Cardiac fibroblast (primary cell): ENCODE results near the gene EXOC6B.
"Not testable (repeated sequence)": the region's sequence is repeated elsewhere in the genome, so short reads cannot be mapped to it uniquely, and the experiment has no call there.

Experiments
- DNase-seq, 2 donors: peaks; one replicate each; pipeline versions ENCODE4 v3.0.0 to v3.0.0-alpha.2; 2010; ENCODE audit warnings: low read depth in 2 of 2
- H3K4me3 ChIP-seq, 2 donors: replicated peaks in 1 of 2; 1 replicate in 1 of 2; 2 replicates in 1 of 2; pipeline ENCODE4 v1.5.1; 2011; ENCODE audit warnings: low read depth in 2 of 2, low read length in 2 of 2, mild to moderate bottlenecking in 2 of 2, moderate library complexity in 1 of 2
- CTCF ChIP-seq: IDR thresholded peaks from one replicate; pipeline ENCODE4 v1.5.1; 2011; ENCODE audit warnings: low read depth, mild to moderate bottlenecking, low read length, inconsistent platforms

The EXOC6B gene

GRCh38 chr2:72431737-72432136, 394.1 kb downstream of the EXOC6B start:
- TF ChIP-seq CTCF, result no peak
- no peak for DNase-seq
- no peak overlapping the region for H3K4me3 ChIP-seq

GRCh38 chr2:72427022-72427861, 398.6 kb downstream of the EXOC6B start:
- H3K4me3 ChIP-seq, result no peak overlapping the region
- TF ChIP-seq CTCF, result no peak
- no peak for DNase-seq

GRCh38 chr2:72425996-72426395, 399.8 kb downstream of the EXOC6B start:
- H3K4me3 ChIP-seq, result no peak overlapping the region
- no peak for DNase-seq
- TF ChIP-seq CTCF, result no peak

- TF ChIP-seq CTCF, result no peak
- no peak for DNase-seq
- H3K4me3 ChIP-seq, result no peak overlapping the region
Measured at GRCh38 chr2:72423756-72424155, 402.1 kb downstream of the EXOC6B start.

GRCh38 chr2:72421771-72422379, 404.0 kb downstream of the EXOC6B start:
- not testable (repeated sequence) for H3K4me3 ChIP-seq, DNase-seq

- TF ChIP-seq CTCF, result no peak
- H3K4me3 ChIP-seq, result no peak overlapping the region
- DNase-seq, result no peak
Measured at GRCh38 chr2:72415781-72416475, 409.9 kb downstream of the EXOC6B start.

- TF ChIP-seq CTCF, result no peak
- DNase-seq, result peak; percentile 16 to 45
- H3K4me3 ChIP-seq, result no peak overlapping the region
Measured at GRCh38 chr2:72415241-72415661, 410.6 kb downstream of the EXOC6B start.
